SK-N-DZ (cell line): Measurements from ENCODE around the gene CIAO3.
"Not testable (repeated sequence)": the region's sequence is repeated elsewhere in the genome, so short reads cannot be mapped to it uniquely, and the experiment has no call there.

Source experiments
- DNase-seq: peaks from one replicate; pipeline ENCODE4 v3.0.0-alpha.2; 2015; ENCODE audit warnings: low spot score

Gene CIAO3

GRCh38 chr16:760545-761343 is 19.9 kb upstream of the CIAO3 start, which contains the start of gene MSLN:
MSLN (plus strand) TSS chr16:760734; CDS start chr16:762681, 1,947 bp downstream.
- DNase-seq = no peak

GRCh38 chr16:760065-760464 is 19.3 kb upstream of the CIAO3 start:
- no peak for DNase-seq

- no peak for DNase-seq
Observed at GRCh38 chr16:759110-759910, 18.5 kb upstream of the CIAO3 start.

- DNase-seq = no peak
Observed at GRCh38 chr16:756428-756827, 15.6 kb upstream of the CIAO3 start.

- no peak for DNase-seq
Observed at GRCh38 chr16:754656-755055, 13.9 kb upstream of the CIAO3 start.

- not testable (repeated sequence) for DNase-seq
Observed at GRCh38 chr16:754121-754607, 13.4 kb upstream of the CIAO3 start.

- DNase-seq = no peak
Observed at GRCh38 chr16:752007-752312, 11.2 kb upstream of the CIAO3 start.

- no peak for DNase-seq
Observed at GRCh38 chr16:751152-752006, 10.6 kb upstream of the CIAO3 start.

GRCh38 chr16:750485-750884 is 9.7 kb upstream of the CIAO3 start:
- peak; percentile 65 for DNase-seq

GRCh38 chr16:749010-749409 is 8.2 kb upstream of the CIAO3 start:
- DNase-seq = no peak

GRCh38 chr16:747978-748746 is 7.4 kb upstream of the CIAO3 start:
- no peak for DNase-seq

- no peak for DNase-seq
Observed at GRCh38 chr16:746637-747036, 5.8 kb upstream of the CIAO3 start.

GRCh38 chr16:745739-746138 is 4.9 kb upstream of the CIAO3 start:
- peak; percentile 55 for DNase-seq

GRCh38 chr16:743794-744500 is 3.1 kb upstream of the CIAO3 start:
- DNase-seq = no peak

GRCh38 chr16:742894-743293 is 2.1 kb upstream of the CIAO3 start:
- not testable (repeated sequence) for DNase-seq

- no peak for DNase-seq
Observed at GRCh38 chr16:741986-742629, 1.3 kb upstream of the CIAO3 start.

GRCh38 chr16:740459-740763 is 386 bp downstream of the CIAO3 start:
- no peak for DNase-seq

- DNase-seq = no peak
Observed at GRCh38 chr16:739560-740458, 988 bp downstream of the CIAO3 start.

GRCh38 chr16:736936-737481 is 3.8 kb downstream of the CIAO3 start:
- no peak for DNase-seq
